Measurements from ENCODE around the gene CDH4.

The CDH4 gene

DNA sequence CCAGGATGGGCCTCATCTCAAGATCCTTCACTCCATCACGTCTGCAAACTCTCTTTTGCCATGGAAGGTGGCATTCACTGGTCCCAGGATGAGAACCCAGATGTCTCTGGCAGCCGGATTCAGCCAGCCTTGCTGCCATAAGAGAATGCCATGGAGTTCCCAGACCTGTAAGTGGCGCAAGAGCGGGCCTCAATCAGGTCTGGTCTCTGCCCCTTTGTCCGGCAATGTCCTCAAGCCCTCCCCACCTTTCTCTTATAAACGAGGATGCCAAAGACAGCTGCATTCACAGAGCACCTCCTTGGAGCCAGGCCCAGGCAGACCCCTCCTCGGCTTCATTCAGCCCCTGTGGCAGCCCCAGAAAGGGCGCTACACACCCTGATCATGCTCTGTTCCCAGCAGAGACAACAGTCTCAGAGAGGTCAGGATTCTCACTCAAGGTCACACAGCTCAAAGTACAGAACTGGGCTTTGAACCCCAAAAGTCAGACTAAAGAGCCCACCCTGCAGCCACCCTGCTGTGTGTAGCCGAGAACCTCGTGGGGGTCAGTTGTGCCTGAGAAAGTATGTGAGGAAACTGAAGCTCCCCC is 549.9 kb downstream of the CDH4 start:
- H3K4me3 ChIP-seq (replicated peaks; ENCODE audit: low read depth, low read length), result no peak overlapping the region
- no peak for DNase-seq (ENCODE audit: low read depth)
- no peak for TF ChIP-seq CTCF (IDR thresholded peaks at IDR 0.05; ENCODE audit: low read length, missing control alignments)

DNA sequence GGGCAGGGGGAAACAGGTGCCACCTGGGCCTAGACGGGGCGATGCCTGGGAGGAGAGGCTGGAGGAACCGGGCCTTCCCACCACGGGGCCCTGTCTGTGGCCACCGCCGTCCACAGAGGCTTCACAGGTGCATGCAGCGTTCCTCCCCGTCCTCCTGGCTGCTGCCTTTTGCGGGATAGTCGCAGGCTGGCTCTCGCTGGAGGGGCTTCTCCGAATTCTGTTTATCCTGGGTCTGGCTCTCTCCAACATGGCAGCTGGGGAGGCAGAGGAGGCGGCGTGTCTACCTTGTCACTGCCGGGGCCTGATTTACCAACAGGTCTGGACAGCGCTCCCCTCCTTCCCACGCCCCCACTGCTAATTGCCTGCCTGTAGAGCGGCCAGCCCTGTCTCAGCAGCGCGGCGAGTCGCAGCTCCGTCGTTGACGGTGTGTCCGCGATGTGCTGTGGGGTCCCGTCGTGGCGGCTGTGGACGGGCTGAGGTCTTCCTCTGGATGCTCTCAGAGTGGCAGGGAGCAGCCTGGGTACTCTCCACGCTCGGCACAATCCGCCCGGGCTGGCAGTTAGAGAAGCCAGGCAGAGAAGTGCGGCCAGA is 550.8 kb downstream of the CDH4 start:
- DNase-seq (ENCODE audit: low read depth), result no peak
- H3K4me3 ChIP-seq (replicated peaks; ENCODE audit: low read depth, low read length), result no peak overlapping the region
- TF ChIP-seq CTCF (IDR thresholded peaks at IDR 0.05; ENCODE audit: low read length, missing control alignments), result no peak

- no peak overlapping the region for H3K4me3 ChIP-seq (replicated peaks; ENCODE audit: low read depth, low read length)
- DNase-seq (ENCODE audit: low read depth), result no peak
- TF ChIP-seq CTCF (IDR thresholded peaks at IDR 0.05; ENCODE audit: low read length, missing control alignments), result no peak
Observed at GRCh38 chr20:61803416-61803914, 551.4 kb downstream of the CDH4 start.

DNA sequence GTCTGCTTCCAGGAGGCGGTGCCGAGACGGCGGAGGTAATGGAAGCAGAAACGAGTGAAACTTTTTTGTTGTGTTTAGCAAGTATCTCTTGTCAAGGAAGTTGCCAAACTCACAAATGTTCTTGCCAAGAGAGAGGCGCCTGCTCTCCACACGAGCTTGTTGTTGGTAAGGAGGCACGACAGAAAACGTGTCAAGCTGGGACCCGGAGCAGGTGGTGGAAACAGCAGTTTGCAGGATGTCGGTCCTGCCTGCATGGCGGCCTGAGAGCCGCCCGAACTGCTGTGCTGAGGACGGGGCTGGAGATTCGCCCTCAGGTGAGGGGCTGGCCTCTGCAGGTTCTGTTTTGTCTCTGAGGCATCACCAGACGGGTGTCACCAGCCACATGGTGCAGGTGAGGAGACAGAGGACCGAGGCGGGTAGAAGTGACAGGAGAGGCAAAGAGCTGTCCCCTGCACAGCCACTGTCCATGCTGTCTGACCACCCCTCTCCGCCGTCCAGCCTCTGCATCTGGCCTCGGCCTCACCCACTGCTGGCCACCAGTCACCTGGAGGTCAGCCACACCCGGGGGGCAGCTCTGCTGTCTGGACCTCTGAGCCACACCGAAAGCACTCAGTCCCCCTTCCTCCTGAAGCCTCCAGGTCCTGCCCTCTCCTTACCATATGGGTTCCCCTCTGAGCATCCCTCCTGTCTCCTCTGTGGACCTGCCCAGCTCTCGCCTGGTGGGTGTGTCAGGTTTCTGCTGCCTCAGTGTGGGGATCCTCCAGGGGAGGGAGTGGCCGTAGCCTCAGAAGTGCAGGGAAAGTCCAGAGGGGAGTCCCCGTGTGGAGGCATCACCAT is 552.1 kb downstream of the CDH4 start:
- DNase-seq (ENCODE audit: low read depth), result peak; percentile 4
- no peak for TF ChIP-seq CTCF (IDR thresholded peaks at IDR 0.05; ENCODE audit: low read length, missing control alignments)
- no peak overlapping the region for H3K4me3 ChIP-seq (replicated peaks; ENCODE audit: low read depth, low read length)

- no peak for TF ChIP-seq CTCF (IDR thresholded peaks at IDR 0.05; ENCODE audit: low read length, missing control alignments)
- no peak for DNase-seq (ENCODE audit: low read depth)
- H3K4me3 ChIP-seq (replicated peaks; ENCODE audit: low read depth, low read length), result no peak overlapping the region
Observed at GRCh38 chr20:61804752-61805295, 552.8 kb downstream of the CDH4 start.

- DNase-seq (ENCODE audit: low read depth), result no peak
- TF ChIP-seq CTCF (IDR thresholded peaks at IDR 0.05; ENCODE audit: low read length, missing control alignments), result no peak
Observed at GRCh38 chr20:61805365-61805764, 553.3 kb downstream of the CDH4 start.

More at GRCh38 chr20:61805365-61805764, 553.3 kb downstream of the CDH4 start:
- H3K4me3 ChIP-seq (replicated peaks; ENCODE audit: low read depth, low read length), result no peak overlapping the region
